Measurements from ENCODE around the gene UGT1A5. TPM values are rescaled to one million over a fixed set of nuclear protein-coding genes. Genes with fewer than 3 reads are reported as not detected.
A peak's percentile ranks its signal among the peaks of the same experiment; 100 is the strongest.

The UGT1A5 gene
- total RNA-seq, 1 donor from 2014 or later, result 1.2 TPM

GRCh38 chr2:233702238-233702637 lies 10.5 kb upstream of the UGT1A5 start:
- H3K36me3 ChIP-seq, result no peaks in the 10 kb centered on the region
- intact Hi-C loops (cut with DNase I), result no loop called here
- peaks cover 5% of the 10 kb centered on the region for H3K4me1 ChIP-seq
- no peak overlapping the region for H3K4me3 ChIP-seq
- no peak overlapping the region for H3K27ac ChIP-seq
- TF ChIP-seq, protein P1, sequence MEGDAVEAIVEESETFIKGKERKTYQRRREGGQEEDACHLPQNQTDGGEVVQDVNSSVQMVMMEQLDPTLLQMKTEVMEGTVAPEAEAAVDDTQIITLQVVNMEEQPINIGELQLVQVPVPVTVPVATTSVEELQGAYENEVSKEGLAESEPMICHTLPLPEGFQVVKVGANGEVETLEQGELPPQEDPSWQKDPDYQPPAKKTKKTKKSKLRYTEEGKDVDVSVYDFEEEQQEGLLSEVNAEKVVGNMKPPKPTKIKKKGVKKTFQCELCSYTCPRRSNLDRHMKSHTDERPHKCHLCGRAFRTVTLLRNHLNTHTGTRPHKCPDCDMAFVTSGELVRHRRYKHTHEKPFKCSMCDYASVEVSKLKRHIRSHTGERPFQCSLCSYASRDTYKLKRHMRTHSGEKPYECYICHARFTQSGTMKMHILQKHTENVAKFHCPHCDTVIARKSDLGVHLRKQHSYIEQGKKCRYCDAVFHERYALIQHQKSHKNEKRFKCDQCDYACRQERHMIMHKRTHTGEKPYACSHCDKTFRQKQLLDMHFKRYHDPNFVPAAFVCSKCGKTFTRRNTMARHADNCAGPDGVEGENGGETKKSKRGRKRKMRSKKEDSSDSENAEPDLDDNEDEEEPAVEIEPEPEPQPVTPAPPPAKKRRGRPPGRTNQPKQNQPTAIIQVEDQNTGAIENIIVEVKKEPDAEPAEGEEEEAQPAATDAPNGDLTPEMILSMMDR (IDR thresholded peaks at IDR 0.05), result no peak
- TF ChIP-seq POLR2AphosphoS5 (IDR thresholded peaks at IDR 0.05; ENCODE audit: insufficient read depth in 1 of 2, low read depth in 1 of 2) (no peak), POLR2A (IDR thresholded peaks at IDR 0.05) (no peak)
- no peaks in the 10 kb centered on the region for H3K9me3 ChIP-seq
- H3K27me3 ChIP-seq, result no peaks in the 10 kb centered on the region
- DNase-seq (ENCODE audit: extremely low spot score in 2 of 2), result no peak

GRCh38 chr2:233705911-233706506 lies 6.7 kb upstream of the UGT1A5 start:
- Histone ChIP-seq H3K4me3 (no peak overlapping the region), H3K27ac (peak overlapping the region; percentile 20), H3K4me1 (peaks cover 12% of the 10 kb centered on the region), H3K36me3 (no peaks in the 10 kb centered on the region), H3K9me3 (no peaks in the 10 kb centered on the region), H3K27me3 (no peaks in the 10 kb centered on the region)
- DNase-seq (ENCODE audit: extremely low spot score in 2 of 2), result no peak
- intact Hi-C loops (cut with DNase I), result no loop called here
- TF ChIP-seq POLR2AphosphoS5 (IDR thresholded peaks at IDR 0.05; ENCODE audit: insufficient read depth in 1 of 2, low read depth in 1 of 2), result no peak
- no peak for TF ChIP-seq POLR2A (IDR thresholded peaks at IDR 0.05)
- TF ChIP-seq, protein P1 (IDR thresholded peaks at IDR 0.05), result no peak

GRCh38 chr2:233706720-233707119 lies 6.0 kb upstream of the UGT1A5 start:
- Histone ChIP-seq H3K9me3 (no peaks in the 10 kb centered on the region), H3K27me3 (no peaks in the 10 kb centered on the region), H3K4me1 (peaks cover 12% of the 10 kb centered on the region), H3K27ac (peak overlapping the region; percentile 20), H3K36me3 (no peaks in the 10 kb centered on the region), H3K4me3 (no peak overlapping the region)
- TF ChIP-seq POLR2AphosphoS5 (IDR thresholded peaks at IDR 0.05; ENCODE audit: insufficient read depth in 1 of 2, low read depth in 1 of 2), result no peak
- TF ChIP-seq, protein P1 (IDR thresholded peaks at IDR 0.05), result no peak
- no peak for TF ChIP-seq POLR2A (IDR thresholded peaks at IDR 0.05)
- DNase-seq (ENCODE audit: extremely low spot score in 2 of 2), result no peak
- intact Hi-C loops (cut with DNase I), result no loop called here

- Histone ChIP-seq H3K27me3 (no peaks in the 10 kb centered on the region), H3K27ac (no peak overlapping the region), H3K9me3 (no peaks in the 10 kb centered on the region), H3K4me1 (peaks cover 12% of the 10 kb centered on the region), H3K36me3 (no peaks in the 10 kb centered on the region), H3K4me3 (no peak overlapping the region)
- DNase-seq (ENCODE audit: extremely low spot score in 2 of 2), result no peak
- intact Hi-C loops (cut with DNase I), result no loop called here
- TF ChIP-seq POLR2AphosphoS5 (IDR thresholded peaks at IDR 0.05; ENCODE audit: insufficient read depth in 1 of 2, low read depth in 1 of 2) (peak in 1 of 2 donors; percentile 46), POLR2A (IDR thresholded peaks at IDR 0.05) (no peak)
- TF ChIP-seq, protein P1 (IDR thresholded peaks at IDR 0.05), result no peak
Measured at GRCh38 chr2:233707940-233708644, 4.6 kb upstream of the UGT1A5 start.

GRCh38 chr2:233708942-233709341 lies 3.8 kb upstream of the UGT1A5 start:
- Histone ChIP-seq H3K4me3 (no peak overlapping the region), H3K27me3 (no peaks in the 10 kb centered on the region), H3K4me1 (peaks cover 12% of the 10 kb centered on the region), H3K27ac (no peak overlapping the region), H3K36me3 (no peaks in the 10 kb centered on the region), H3K9me3 (no peaks in the 10 kb centered on the region)
- intact Hi-C loops (cut with DNase I), result no loop called here
- TF ChIP-seq POLR2A (IDR thresholded peaks at IDR 0.05) (no peak), POLR2AphosphoS5 (IDR thresholded peaks at IDR 0.05; ENCODE audit: insufficient read depth in 1 of 2, low read depth in 1 of 2) (no peak)
- TF ChIP-seq, protein P1 (IDR thresholded peaks at IDR 0.05), result no peak
- DNase-seq (ENCODE audit: extremely low spot score in 2 of 2), result no peak

Data from vagina (tissue), 2 donors.